ENCODE measurements around the gene ATP6V0E1. TPM values are rescaled to one million over a fixed set of nuclear protein-coding genes. Genes with fewer than 3 reads are reported as not detected.

ATP6V0E1 gene
- total and polyA plus RNA-seq, 4 donors = 113 to 502 (median 353) TPM

DNA sequence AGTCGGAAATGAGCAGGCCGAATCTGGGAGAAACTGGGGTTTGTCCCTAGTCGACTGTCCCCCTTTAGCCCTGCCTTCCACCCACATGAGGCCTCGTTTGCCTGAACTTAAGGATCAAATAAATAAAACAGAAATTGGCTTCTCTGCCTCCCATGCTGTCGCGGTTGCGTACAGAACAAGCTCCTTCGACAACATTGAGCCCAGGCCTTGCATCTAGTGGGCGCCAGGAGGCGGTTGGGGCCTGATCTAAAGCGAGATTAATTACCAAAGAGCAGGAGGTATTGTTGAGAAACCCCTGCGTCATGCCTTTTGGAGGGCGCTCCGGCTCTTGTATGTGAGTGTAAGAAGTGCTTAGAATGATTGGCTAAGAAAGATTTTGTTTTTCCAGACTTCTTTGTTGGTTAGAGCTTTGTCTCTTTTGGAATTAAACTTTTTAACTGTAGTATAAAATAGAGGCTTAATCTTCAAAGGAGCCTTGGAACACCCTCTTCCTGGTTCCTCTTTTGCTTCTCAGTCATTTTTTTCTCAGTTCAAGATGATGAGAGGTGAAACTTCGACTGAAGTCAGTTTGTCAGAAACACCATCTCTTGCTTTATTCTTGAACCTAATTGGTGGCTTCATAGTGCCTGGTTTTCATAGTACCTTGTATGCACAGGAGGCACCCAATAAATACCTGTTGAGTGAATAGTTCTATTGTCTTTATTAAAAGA lies 828 bp downstream of the ATP6V0E1 start:
- peaks cover 4 to 10% (median 9%) of the 10 kb centered on the region in 5 donors for H3K4me1 ChIP-seq (ENCODE audit: control insufficient read depth in 5 of 5, insufficient read depth in 5 of 5, low read length in 5 of 5)
- H3K27me3 ChIP-seq (ENCODE audit: control insufficient read depth in 3 of 3, insufficient read depth in 3 of 3, low read length in 2 of 3) = no peaks in the 10 kb centered on the region
- ATAC-seq (ENCODE audit: insufficient read depth, low FRiP score) = peak; percentile 75
- peak overlapping the region; percentile 94 to 97 for H3K27ac ChIP-seq (ENCODE audit: low read depth in 1 of 2, low read length in 1 of 2)
- no peak for TF ChIP-seq CTCF (IDR thresholded peaks at IDR 0.05; ENCODE audit: control extremely low read depth, extremely low read depth)
- DNase-seq = peak; percentile 85 to 90 (median 89)
- H3K4me3 ChIP-seq = peak overlapping the region; percentile 68
- H3K36me3 ChIP-seq (ENCODE audit: control insufficient read depth in 4 of 4, insufficient read depth in 4 of 4, low read length in 4 of 4) = peaks cover 0 to 10% (median 4%) of the 10 kb centered on the region in 4 donors
- peak overlapping the region; percentile 81 to 93 for H3K9ac ChIP-seq (ENCODE audit: insufficient read depth in 1 of 2, low read length in 2 of 2)
- 1% methylated on average over 15 of the region's 15 CpGs for WGBS, 2 donors
- H3K9me3 ChIP-seq (ENCODE audit: control insufficient read depth in 4 of 4, insufficient read depth in 3 of 4, low read length in 3 of 4) = no peaks in the 10 kb centered on the region

DNA sequence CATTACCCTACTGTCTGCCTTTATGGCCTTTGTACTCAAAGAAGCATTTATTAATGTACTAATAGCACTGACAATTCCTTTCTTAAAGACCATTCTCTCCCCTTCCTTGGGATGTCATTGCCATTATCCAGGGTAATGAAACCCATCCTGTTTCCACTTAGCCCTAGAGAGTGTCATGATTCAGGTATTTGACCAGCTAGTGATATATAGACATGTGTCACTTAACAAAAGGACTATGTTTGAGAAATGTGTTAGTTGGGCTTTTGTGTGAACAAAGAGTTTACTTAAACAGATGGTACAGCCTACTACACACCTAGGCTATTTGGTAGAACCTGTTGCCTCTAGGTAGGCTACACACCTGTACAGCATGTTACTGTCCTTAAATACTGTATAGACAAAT lies 2.0 kb downstream of the ATP6V0E1 start:
- Histone ChIP-seq H3K4me1 (ENCODE audit: control insufficient read depth in 5 of 5, insufficient read depth in 5 of 5, low read length in 5 of 5) (peaks cover 4 to 11% (median 9%) of the 10 kb centered on the region in 5 donors), H3K4me3 (no peak overlapping the region), H3K36me3 (ENCODE audit: control insufficient read depth in 4 of 4, insufficient read depth in 4 of 4, low read length in 4 of 4) (peaks cover 0 to 10% (median 4%) of the 10 kb centered on the region in 4 donors), H3K27ac (ENCODE audit: low read depth in 1 of 2, low read length in 1 of 2) (no peak overlapping the region), H3K9me3 (ENCODE audit: control insufficient read depth in 4 of 4, insufficient read depth in 3 of 4, low read length in 3 of 4) (no peaks in the 10 kb centered on the region), H3K9ac (ENCODE audit: insufficient read depth in 1 of 2, low read length in 2 of 2) (peak overlapping the region in 1 of 2 donors; percentile 61), H3K27me3 (ENCODE audit: control insufficient read depth in 3 of 3, insufficient read depth in 3 of 3, low read length in 2 of 3) (no peaks in the 10 kb centered on the region)
- DNase-seq (no peak), ATAC-seq (ENCODE audit: insufficient read depth, low FRiP score) (no peak)
- no peak for TF ChIP-seq CTCF (IDR thresholded peaks at IDR 0.05; ENCODE audit: control extremely low read depth, extremely low read depth)

DNA sequence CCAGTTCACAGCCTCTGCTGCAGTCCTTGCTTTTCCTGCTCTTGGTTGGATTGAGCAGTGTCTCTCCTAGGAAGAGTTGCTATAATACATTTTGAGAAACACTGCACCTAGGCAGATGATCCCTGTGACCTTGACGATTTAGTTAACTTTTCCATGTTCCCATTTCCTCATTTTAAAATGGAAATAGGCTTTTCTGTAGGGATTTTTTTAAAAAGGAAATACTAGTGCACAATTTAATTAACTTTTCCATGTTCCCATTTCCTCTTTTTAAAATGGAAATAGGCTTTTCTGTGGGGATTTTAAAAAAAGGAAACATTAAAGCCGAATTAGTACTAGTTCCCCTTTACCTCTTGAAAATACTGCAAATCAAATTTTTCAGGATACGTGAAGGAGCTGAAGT lies 4.7 kb downstream of the ATP6V0E1 start:
- 66 to 67% methylated on average over 3 of the region's 3 CpGs for WGBS, 2 donors

More for the DNA sequence above, 4.7 kb downstream of the ATP6V0E1 start:
- DNase-seq (no peak), ATAC-seq (ENCODE audit: insufficient read depth, low FRiP score) (no peak)
- H3K27ac ChIP-seq (ENCODE audit: low read depth in 1 of 2, low read length in 1 of 2) = no peak overlapping the region
- H3K4me1 ChIP-seq (ENCODE audit: control insufficient read depth in 5 of 5, insufficient read depth in 5 of 5, low read length in 5 of 5) = peaks cover 4 to 11% (median 9%) of the 10 kb centered on the region in 5 donors
- H3K27me3 ChIP-seq (ENCODE audit: control insufficient read depth in 3 of 3, insufficient read depth in 3 of 3, low read length in 2 of 3) = no peaks in the 10 kb centered on the region
- no peak for TF ChIP-seq CTCF (IDR thresholded peaks at IDR 0.05; ENCODE audit: control extremely low read depth, extremely low read depth)
- no peak overlapping the region for H3K4me3 ChIP-seq
- no peaks in the 10 kb centered on the region for H3K9me3 ChIP-seq (ENCODE audit: control insufficient read depth in 4 of 4, insufficient read depth in 3 of 4, low read length in 3 of 4)
- H3K36me3 ChIP-seq (ENCODE audit: control insufficient read depth in 4 of 4, insufficient read depth in 4 of 4, low read length in 4 of 4) = peaks cover 5 to 13% (median 8%) of the 10 kb centered on the region in 4 donors
- no peak overlapping the region for H3K9ac ChIP-seq (ENCODE audit: insufficient read depth in 1 of 2, low read length in 2 of 2)
